SK-N-SH (cell line): ENCODE results near the gene ASH1L. TPM values are rescaled to one million over a fixed set of nuclear protein-coding genes. Genes with fewer than 3 reads are reported as not detected.

ENCODE experiments used
- CTCF ChIA-PET: fragments of 300-600, 350-600 bp; formaldehyde crosslinking; extraction: SDS; loops from one replicate; lab custom pipeline; 2021; lab: Yijun Ruan, JAX
- POLR2A ChIA-PET: fragments of 350-600 bp; sonication (Branson Sonifier 250); formaldehyde crosslinking; extraction: SDS; loops from one replicate; lab custom pipeline; 2020; ENCODE audit warnings: antibody characterized with exemption, inconsistent platforms; lab: Yijun Ruan, JAX
- DNase-seq: peaks from one replicate; pipeline ENCODE4 v3.0.0; 2012
- H2AFZ ChIP-seq: fragments of 200-600 bp; sonication (generic); 2 replicates; pipeline ENCODE4 v1.8.1; 2016; ENCODE audit warnings: antibody characterized with exemption, mild to moderate bottlenecking, low read depth
- H3F3A ChIP-seq: fragments of 200-600 bp; sonication (generic); replicated peaks from 2 replicates; pipeline ENCODE3; 2016; ENCODE audit warnings: antibody characterized with exemption, mild to moderate bottlenecking; ENCODE audit not compliant: insufficient read depth
- H3K27ac ChIP-seq, 2 experiments: fragments of 200-500 bp in 1 of 2; fragments of 200-600 bp in 1 of 2; sonication (Bioruptor generic) in 1 of 2; sonication (generic), shearing (Covaris generic) in 1 of 2; 2 replicates each; pipeline versions ENCODE4 v1.5.1 to v1.6.1; 2014 to 2016; ENCODE audit warnings: low read depth in 2 of 2, inconsistent platforms in 1 of 2, low read length in 1 of 2, mild to moderate bottlenecking in 1 of 2, mixed read lengths in 1 of 2
- H3K27me3 ChIP-seq: fragments of 200-600 bp; sonication (generic), shearing (Covaris generic); 2 replicates; pipeline ENCODE4 v1.6.1; 2016; ENCODE audit warnings: mixed run types; ENCODE audit not compliant: insufficient read depth
- H3K36me3 ChIP-seq, 2 experiments: fragments of 200-500 bp in 1 of 2; fragments of 200-600 bp in 1 of 2; sonication (Bioruptor generic) in 1 of 2; sonication (generic) in 1 of 2; replicated peaks in 1 of 2; 2 replicates each; pipeline versions ENCODE3 to v1.5.1; 2014 to 2016; ENCODE audit warnings: low read length in 1 of 2, mild to moderate bottlenecking in 1 of 2; ENCODE audit not compliant: insufficient read depth in 2 of 2, control insufficient read depth in 1 of 2
- H3K4me1 ChIP-seq, 2 experiments: fragments of 200-500 bp in 1 of 2; fragments of 200-600 bp in 1 of 2; sonication (Bioruptor generic) in 1 of 2; sonication (generic), shearing (Covaris generic) in 1 of 2; 2 replicates each; pipeline versions ENCODE4 v1.5.1 to v1.6.1; 2014 to 2016; ENCODE audit warnings: low read depth in 1 of 2, low read length in 1 of 2, mixed run types in 1 of 2; ENCODE audit not compliant: insufficient read depth in 2 of 2, control insufficient read depth in 1 of 2
- H3K4me2 ChIP-seq: fragments of 200-600 bp; sonication (generic), shearing (Covaris generic); 2 replicates; pipeline ENCODE4 v1.6.1; 2017; ENCODE audit warnings: mixed run types
- H3K4me3 ChIP-seq, 2 experiments: fragments of 200-500 bp in 1 of 2; fragments of 200-600 bp in 1 of 2; sonication (Bioruptor generic) in 1 of 2; sonication (generic), shearing (Covaris generic) in 1 of 2; 2 replicates each; pipeline versions ENCODE4 v1.5.1 to v1.8.1; 2014 to 2016; ENCODE audit warnings: low read depth in 2 of 2, inconsistent platforms in 1 of 2, low read length in 1 of 2, mild to moderate bottlenecking in 1 of 2, mixed read lengths in 1 of 2, moderate library complexity in 1 of 2
- H3K79me2 ChIP-seq: fragments of 200-600 bp; sonication (generic); 2 replicates; pipeline ENCODE4 v1.8.1; 2017; ENCODE audit warnings: mild to moderate bottlenecking; ENCODE audit not compliant: insufficient read depth
- H3K9ac ChIP-seq: fragments of 200-600 bp; sonication (generic); 2 replicates; pipeline ENCODE4 v1.6.1; 2017; ENCODE audit warnings: mixed run types
- H3K9me2 ChIP-seq: fragments of 200-600 bp; sonication (generic); 2 replicates; pipeline ENCODE4 v1.6.1; 2017; ENCODE audit warnings: mixed run types
- H3K9me3 ChIP-seq: fragments of 200-600 bp; sonication (generic); 2 replicates; pipeline ENCODE4 v1.6.1; 2017; ENCODE audit warnings: mixed run types, mild to moderate bottlenecking, moderate library complexity
- H4K20me1 ChIP-seq: fragments of 200-600 bp; sonication (generic); 2 replicates; pipeline ENCODE4 v1.6.1; 2017; ENCODE audit warnings: mild to moderate bottlenecking, mixed run types; ENCODE audit not compliant: insufficient read depth
- CHD2 ChIP-seq: fragments of 150-350 bp; IDR thresholded peaks from 2 replicates; pipeline ENCODE4 v1.6.1; 2018; ENCODE audit warnings: low read length; ENCODE audit not compliant: partially characterized antibody
- ELF1 ChIP-seq: IDR thresholded peaks from 2 replicates; pipeline ENCODE4 v1.4.0; 2012
- EP300 ChIP-seq, 2 experiments: IDR thresholded peaks; 2 replicates each; pipeline versions ENCODE4 v1.4.0 to v1.6.1; 2012; ENCODE audit warnings: borderline replicate concordance in 1 of 2, low read depth in 1 of 2, low read length in 1 of 2
- EZH2phosphoT487 ChIP-seq: fragments of 200-600 bp; sonication (generic); IDR thresholded peaks from 2 replicates; pipeline ENCODE4 v1.6.1; 2017; ENCODE audit warnings: low read depth, mixed run types, mild to moderate bottlenecking, antibody characterized with exemption, moderate library complexity, borderline replicate concordance
- FOXJ3 ChIP-seq: sonication (generic); formaldehyde crosslinking; IDR thresholded peaks from 2 replicates; pipeline ENCODE4 v1.5.1; 2020; ENCODE audit warnings: mild to moderate bottlenecking, missing genetic modification reagents
- GABPA ChIP-seq: IDR thresholded peaks from 2 replicates; pipeline ENCODE4 v1.4.0; 2012; ENCODE audit warnings: low read depth, mild to moderate bottlenecking
- GATA2 ChIP-seq: sonication (generic); formaldehyde crosslinking; IDR thresholded peaks from 2 replicates; pipeline ENCODE4 v1.5.0; 2020; ENCODE audit warnings: mild to moderate bottlenecking, missing genetic modification reagents
- MAX ChIP-seq: IDR thresholded peaks from 2 replicates; pipeline ENCODE4 v1.4.0; 2012; ENCODE audit warnings: low read depth
- MEF2A ChIP-seq: IDR thresholded peaks from 2 replicates; pipeline ENCODE4 v1.4.0; 2012; ENCODE audit warnings: low read depth, borderline replicate concordance
- MXI1 ChIP-seq: IDR thresholded peaks from 2 replicates; pipeline ENCODE4 v1.6.1; 2012; ENCODE audit warnings: mild to moderate bottlenecking, low read depth, low read length, improper control_type of control experiment
- NFIC ChIP-seq: IDR thresholded peaks from 2 replicates; pipeline ENCODE4 v1.4.0; 2012; ENCODE audit warnings: borderline replicate concordance
- NRF1 ChIP-seq: IDR thresholded peaks from 2 replicates; pipeline ENCODE4 v1.6.1; 2012; ENCODE audit warnings: low read depth, mild to moderate bottlenecking, low read length
- RCOR1 ChIP-seq: fragments of 150-350 bp; IDR thresholded peaks from 2 replicates; pipeline ENCODE4 v1.6.1; 2017; ENCODE audit warnings: antibody characterized with exemption, low read length
- RFX5 ChIP-seq: IDR thresholded peaks from 2 replicates; pipeline ENCODE4 v1.6.1; 2012; ENCODE audit warnings: mild to moderate bottlenecking, improper control_type of control experiment, low read length
- SMC3 ChIP-seq: IDR thresholded peaks from 2 replicates; pipeline ENCODE4 v1.6.1; 2012; ENCODE audit warnings: low read depth, low read length, improper control_type of control experiment
- TAF1 ChIP-seq: IDR thresholded peaks from 2 replicates; pipeline ENCODE4 v1.6.1; 2012; ENCODE audit warnings: low read depth, mild to moderate bottlenecking, low read length, moderate library complexity, borderline replicate concordance
- YY1 ChIP-seq: IDR thresholded peaks from 2 replicates; pipeline ENCODE4 v1.4.0; 2012; ENCODE audit warnings: low read depth, mild to moderate bottlenecking
- WGBS: methylation state at CpG from one replicate; pipeline ENCODE4 v1.1.6; 2017; ENCODE audit warnings: low lambda C conversion rate; 5-methylcytosine and 5-hydroxymethylcytosine counted together
- polyA plus RNA-seq, 3 experiments: library from polyadenylated mRNA; depleted of rRNA; stranded (reverse); fragments of >200 nt; gene quantifications; 2 replicates each; pipeline ENCODE4 v1.2.3, GENCODE V29; 2012
- TF ChIP-seq, protein P1 (sequence below): IDR thresholded peaks from 2 replicates; pipeline ENCODE4 v1.4.0; 2012; ENCODE audit warnings: low read depth, borderline replicate concordance

Gene ASH1L
- polyA plus RNA-seq, 1 of the 3 experiments (the other 2 are of a cell fraction) = 13.4 TPM

DNA sequence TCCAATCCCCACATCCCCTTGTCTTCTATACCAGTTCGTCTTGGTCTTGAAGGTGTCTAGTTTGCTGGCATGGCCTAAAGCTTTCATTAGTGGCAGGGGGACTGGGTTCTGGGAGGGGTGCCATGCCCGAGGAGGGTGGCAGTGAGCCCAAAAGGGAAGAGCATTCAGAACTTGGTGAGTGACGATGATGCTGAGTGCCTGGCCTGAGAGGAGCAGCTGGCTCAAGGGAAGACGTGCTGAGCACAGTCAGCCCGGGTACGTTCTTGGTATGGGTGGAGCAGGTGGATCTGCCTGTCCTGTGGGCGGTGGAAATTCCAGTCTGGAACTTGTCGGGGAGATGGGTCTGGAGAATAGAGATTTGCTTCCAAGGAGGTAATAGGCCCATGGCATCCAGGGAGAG, 249.3 kb downstream of the ASH1L start:
- no peak overlapping the region for H3K27ac ChIP-seq
- no peaks in the 10 kb centered on the region for H3K9me3 ChIP-seq
- H3K9me2 ChIP-seq = no peaks in the 10 kb centered on the region
- ChIA-PET POLR2A (no interaction called here), CTCF (interaction anchor here (0.9 to 3.4 kb wide), 4 partner anchors 9 to 191 kb away, joined by 3 to 19 read pairs (median 4); no protein-coding TSS in a partner anchor)
- TF ChIP-seq ELF1 (no peak), GATA2 (CRISPR knock-in tag) (no peak), MAX (no peak)
- no peak overlapping the region for H3K9ac ChIP-seq
- H2AFZ ChIP-seq = no peak overlapping the region
- H3K36me3 ChIP-seq = peaks cover 7 to 19% of the 10 kb centered on the region in 2 experiments
- H3K4me3 ChIP-seq = no peak overlapping the region
- 89% methylated on average over 8 of the region's 8 CpGs for WGBS
- no peaks in the 10 kb centered on the region for H3K27me3 ChIP-seq
- DNase-seq = no peak
- no peaks in the 10 kb centered on the region for H4K20me1 ChIP-seq
- H3K4me2 ChIP-seq = no peak overlapping the region
- peaks cover 30% of the 10 kb centered on the region for H3K79me2 ChIP-seq
- peaks cover 16% of the 10 kb centered on the region for H3F3A ChIP-seq
- H3K4me1 ChIP-seq = peaks cover 0 to 10% of the 10 kb centered on the region in 2 experiments; a peak in 1 of 4 replicates

GRCh38 chr1:155309423-155310021, 253.1 kb downstream of the ASH1L start:
- peaks cover 12% of the 10 kb centered on the region for H3F3A ChIP-seq
- no peaks in the 10 kb centered on the region for H4K20me1 ChIP-seq
- H3K27me3 ChIP-seq = no peaks in the 10 kb centered on the region
- H3K4me3 ChIP-seq = peak overlapping the region; percentile 74 to 76
- ChIA-PET POLR2A (interaction anchor here (1.7 kb wide), 1 partner anchor 11 kb away, joined by 7 read pairs; the partner anchor contains the start of gene RUSC1), CTCF (interaction anchor here (0.8 to 3.4 kb wide), 4 partner anchors 12 to 59 kb away, joined by 3 to 19 read pairs (median 6); partner anchors contain the start of gene CLK2)
- TF ChIP-seq YY1 (peak; percentile 67; the same call in 1 of the 2 replicates), NFIC (0 out of 2 replicates have a peak, but pooled peaks have one; percentile 14), CHD2 (no peak)
- peaks cover 3 to 14% of the 10 kb centered on the region in 2 experiments for H3K36me3 ChIP-seq
- peak; percentile 48 for DNase-seq
- H3K4me2 ChIP-seq = peak overlapping the region; percentile 85
- H2AFZ ChIP-seq = peak overlapping the region; percentile 36; the same call in 1 of the 2 replicates
- no peaks in the 10 kb centered on the region for H3K9me3 ChIP-seq
- H3K4me1 ChIP-seq = peaks cover 0 to 10% of the 10 kb centered on the region in 2 experiments; a peak in 1 of 4 replicates
- peaks cover 30% of the 10 kb centered on the region for H3K79me2 ChIP-seq
- no peaks in the 10 kb centered on the region for H3K9me2 ChIP-seq
- H3K9ac ChIP-seq = peak overlapping the region; percentile 84
- 7% methylated on average over 6 of the region's 11 CpGs for WGBS
- H3K27ac ChIP-seq = peak overlapping the region; percentile 77 to 92

GRCh38 chr1:155308493-155309422, 253.8 kb downstream of the ASH1L start, which contains the start of gene FDPS:
FDPS (plus strand) TSS chr1:155308866; CDS start chr1:155309790, 924 bp downstream.
- Histone ChIP-seq H2AFZ (peak within 1 kb of the TSS; percentile 82), H3K27ac (peak within 1 kb of the TSS; percentile 79 to 92), H3K36me3 (peaks cover 3 to 7% of the 10 kb centered on the region in 2 experiments), H3K27me3 (no peaks in the 10 kb centered on the region), H3K9me2 (no peaks in the 10 kb centered on the region), H3K4me2 (peak within 1 kb of the TSS; percentile 85), H4K20me1 (no peaks in the 10 kb centered on the region), H3K4me1 (peaks cover 0 to 10% of the 10 kb centered on the region in 2 experiments; a peak in 1 of 4 replicates), H3K4me3 (peak within 1 kb of the TSS; percentile 74 to 76), H3K9me3 (no peaks in the 10 kb centered on the region), H3K9ac (peak within 1 kb of the TSS; percentile 84), H3F3A (peaks cover 12% of the 10 kb centered on the region), H3K79me2 (peaks cover 30% of the 10 kb centered on the region)
- peak; percentile 94 for DNase-seq
- POLR2A ChIA-PET = interaction anchor here (0.7 to 1.9 kb wide), 5 partner anchors 12 to 57 kb away, joined by 3 to 7 read pairs (median 4); partner anchors contain the start of genes RUSC1 and SCAMP3
- CTCF ChIA-PET = interaction anchor here (0.7 to 3.5 kb wide), 14 partner anchors 11 to 194 kb away, joined by 3 to 51 read pairs (median 4); partner anchors contain the start of gene HCN3
- WGBS = 1% methylated on average over 39 of the region's 51 CpGs
- TF ChIP-seq TAF1 (peak; percentile 41), GATA2 (CRISPR knock-in tag) (peak; percentile 63), NFIC (no peak; the same call in 1 of the 2 replicates), NRF1 (0 out of 2 replicates have a peak, but pooled peaks have one; percentile 10), SMC3 (no peak), RFX5 (peak; percentile 78; the same call in 1 of the 2 replicates), EP300 (IDR thresholded peaks at IDR 0.05; ENCODE audit: borderline replicate concordance in 1 of 2, low read depth in 1 of 2, low read length in 1 of 2) (no peak), FOXJ3 (CRISPR knock-in tag) (no peak), RCOR1 (no peak), GABPA (peak; percentile 69), MEF2A (no peak), ELF1 (peak; percentile 92), CHD2 (peak; percentile 99), MXI1 (peak; percentile 60; the same call in 1 of the 2 replicates), EZH2phosphoT487 (no peak)
- TF ChIP-seq, protein P1, sequence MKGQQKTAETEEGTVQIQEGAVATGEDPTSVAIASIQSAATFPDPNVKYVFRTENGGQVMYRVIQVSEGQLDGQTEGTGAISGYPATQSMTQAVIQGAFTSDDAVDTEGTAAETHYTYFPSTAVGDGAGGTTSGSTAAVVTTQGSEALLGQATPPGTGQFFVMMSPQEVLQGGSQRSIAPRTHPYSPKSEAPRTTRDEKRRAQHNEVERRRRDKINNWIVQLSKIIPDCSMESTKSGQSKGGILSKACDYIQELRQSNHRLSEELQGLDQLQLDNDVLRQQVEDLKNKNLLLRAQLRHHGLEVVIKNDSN = peak; percentile 82; the same call in 1 of the 2 replicates
